Stimulated activated effector memory CD8-positive, alpha-beta T cell treated with anti-CD3 and anti-CD28 coated beads, Interleukin-12 subunit alpha, Interleukin-12 subunit beta, amount 100 ng/mL, for 72 hours (primary cell): ENCODE data around the gene ZNF775.
"Not testable (repeated sequence)": the region's sequence is repeated elsewhere in the genome, so short reads cannot be mapped to it uniquely, and the experiment has no call there.

Experiments used
- ATAC-seq: fragments of 150-1000 bp; cut with Tn5 transposase; 2 replicates; pipeline ENCODE4 v1.10.0; 2021
- DNase-seq, 2 donors: peaks; one replicate each; pipeline ENCODE4 v3.0.0; 2021 to 2022; ENCODE audit warnings: low spot score in 2 of 2
- H3K27ac Mint-ChIP-seq: one replicate; pipeline ENCODE4 v1.8.0; 2022; ENCODE audit warnings: mild to moderate bottlenecking, mixed read lengths
- H3K36me3 Mint-ChIP-seq: one replicate; pipeline ENCODE4 v1.8.0; 2022; ENCODE audit warnings: mild to moderate bottlenecking, mixed read lengths
- H3K4me1 Mint-ChIP-seq: one replicate; pipeline ENCODE4 v1.8.0; 2022; ENCODE audit warnings: mixed read lengths
- H3K4me3 Mint-ChIP-seq: one replicate; pipeline ENCODE4 v1.8.0; 2022; ENCODE audit warnings: mild to moderate bottlenecking, mixed read lengths
- H3K9me3 Mint-ChIP-seq: one replicate; pipeline ENCODE4 v1.8.0; 2022; ENCODE audit warnings: mixed read lengths

ZNF775 gene

GRCh38 chr7:150381096-150381495 is 2.0 kb downstream of the ZNF775 start:
- ATAC-seq (no peak), DNase-seq (no peak)
- no peaks in the 10 kb centered on the region for H3K9me3 Mint-ChIP-seq
- H3K36me3 Mint-ChIP-seq = peaks cover 4% of the 10 kb centered on the region
- H3K4me1 Mint-ChIP-seq = peaks cover 39% of the 10 kb centered on the region
- H3K27ac Mint-ChIP-seq = no peak overlapping the region
- H3K4me3 Mint-ChIP-seq = peak overlapping the region; percentile 85

- ATAC-seq = no peak
- Mint-ChIP-seq H3K4me1 (peaks cover 32% of the 10 kb centered on the region), H3K27ac (peak overlapping the region; percentile 54), H3K9me3 (no peaks in the 10 kb centered on the region), H3K36me3 (peaks cover 4% of the 10 kb centered on the region), H3K4me3 (no peak overlapping the region)
- DNase-seq = no peak
These were observed 2.6 kb downstream of the ZNF775 start for GRCh38 chr7:150381785-150382122.

GRCh38 chr7:150382123-150382843 is 3.2 kb downstream of the ZNF775 start:
- peaks cover 5% of the 10 kb centered on the region for H3K36me3 Mint-ChIP-seq
- DNase-seq = no peak
- peaks cover 32% of the 10 kb centered on the region for H3K4me1 Mint-ChIP-seq
- peak overlapping the region; percentile 54 for H3K27ac Mint-ChIP-seq
- no peak overlapping the region for H3K4me3 Mint-ChIP-seq
- no peaks in the 10 kb centered on the region for H3K9me3 Mint-ChIP-seq
- no peak for ATAC-seq

- Mint-ChIP-seq H3K4me3 (no peak overlapping the region), H3K27ac (no peak overlapping the region), H3K4me1 (peaks cover 27% of the 10 kb centered on the region), H3K36me3 (peaks cover 5% of the 10 kb centered on the region), H3K9me3 (no peaks in the 10 kb centered on the region)
- DNase-seq = no peak
- no peak for ATAC-seq
These were observed 3.7 kb downstream of the ZNF775 start for GRCh38 chr7:150382844-150383225.

GRCh38 chr7:150383710-150384397 is 4.7 kb downstream of the ZNF775 start:
- Mint-ChIP-seq H3K36me3 (peaks cover 5% of the 10 kb centered on the region), H3K9me3 (no peaks in the 10 kb centered on the region), H3K27ac (no peak overlapping the region), H3K4me3 (no peak overlapping the region), H3K4me1 (peaks cover 22% of the 10 kb centered on the region)
- no peak for DNase-seq
- ATAC-seq = no peak

GRCh38 chr7:150384406-150385301 is 5.5 kb downstream of the ZNF775 start:
- no peaks in the 10 kb centered on the region for H3K9me3 Mint-ChIP-seq
- no peak overlapping the region for H3K27ac Mint-ChIP-seq
- peaks cover 26% of the 10 kb centered on the region for H3K4me1 Mint-ChIP-seq
- DNase-seq (no peak), ATAC-seq (no peak)
- no peak overlapping the region for H3K4me3 Mint-ChIP-seq
- peaks cover 5% of the 10 kb centered on the region for H3K36me3 Mint-ChIP-seq

- DNase-seq (no peak), ATAC-seq (no peak)
- H3K9me3 Mint-ChIP-seq = no peaks in the 10 kb centered on the region
- no peak overlapping the region for H3K4me3 Mint-ChIP-seq
- peaks cover 20% of the 10 kb centered on the region for H3K4me1 Mint-ChIP-seq
- H3K27ac Mint-ChIP-seq = no peak overlapping the region
- H3K36me3 Mint-ChIP-seq = peaks cover 5% of the 10 kb centered on the region
These were observed 6.2 kb downstream of the ZNF775 start for GRCh38 chr7:150385302-150385723.

- not testable (repeated sequence) for H3K9me3 Mint-ChIP-seq, DNase-seq, H3K4me3 Mint-ChIP-seq, H3K36me3 Mint-ChIP-seq, ATAC-seq
- Mint-ChIP-seq H3K4me1 (peaks cover 17% of the 10 kb centered on the region), H3K27ac (peak overlapping the region; percentile 56)
These were observed 6.8 kb downstream of the ZNF775 start for GRCh38 chr7:150385884-150386283.

- no peak overlapping the region for H3K4me3 Mint-ChIP-seq
- H3K36me3 Mint-ChIP-seq = peaks cover 5% of the 10 kb centered on the region
- DNase-seq = no peak
- ATAC-seq = no peak
- H3K9me3 Mint-ChIP-seq = no peaks in the 10 kb centered on the region
- H3K27ac Mint-ChIP-seq = no peak overlapping the region
- H3K4me1 Mint-ChIP-seq = peaks cover 9% of the 10 kb centered on the region
These were observed 9.2 kb downstream of the ZNF775 start for GRCh38 chr7:150388306-150388705.

- Mint-ChIP-seq H3K36me3 (peaks cover 5% of the 10 kb centered on the region), H3K9me3 (no peaks in the 10 kb centered on the region), H3K27ac (peak overlapping the region; percentile 29), H3K4me1 (peaks cover 7% of the 10 kb centered on the region), H3K4me3 (no peak overlapping the region)
- DNase-seq (no peak), ATAC-seq (peak; percentile 19)
These were observed 9.8 kb downstream of the ZNF775 start for GRCh38 chr7:150388709-150389531.

GRCh38 chr7:150389532-150389816 is 10.3 kb downstream of the ZNF775 start:
- Mint-ChIP-seq H3K4me3 (no peak overlapping the region), H3K27ac (peak overlapping the region; percentile 29), H3K4me1 (peaks cover 7% of the 10 kb centered on the region), H3K36me3 (peaks cover 5% of the 10 kb centered on the region), H3K9me3 (no peaks in the 10 kb centered on the region)
- ATAC-seq = peak; percentile 75
- DNase-seq = no peak

GRCh38 chr7:150390205-150390604 is 11.1 kb downstream of the ZNF775 start:
- H3K4me3 Mint-ChIP-seq = no peak overlapping the region
- ATAC-seq (no peak), DNase-seq (no peak)
- no peaks in the 10 kb centered on the region for H3K9me3 Mint-ChIP-seq
- H3K36me3 Mint-ChIP-seq = peaks cover 5% of the 10 kb centered on the region
- H3K4me1 Mint-ChIP-seq = peaks cover 7% of the 10 kb centered on the region
- no peak overlapping the region for H3K27ac Mint-ChIP-seq

GRCh38 chr7:150393325-150393724 is 14.2 kb downstream of the ZNF775 start:
- ATAC-seq = no peak
- H3K36me3 Mint-ChIP-seq = no peaks in the 10 kb centered on the region

GRCh38 chr7:150396426-150396825 is 17.3 kb downstream of the ZNF775 start:
- no peaks in the 10 kb centered on the region for H3K9me3 Mint-ChIP-seq
- H3K4me1 Mint-ChIP-seq = peaks cover 17% of the 10 kb centered on the region
- no peak overlapping the region for H3K4me3 Mint-ChIP-seq
- H3K27ac Mint-ChIP-seq = no peak overlapping the region
- DNase-seq (no peak), ATAC-seq (no peak)
- no peaks in the 10 kb centered on the region for H3K36me3 Mint-ChIP-seq

More at GRCh38 chr7:150393325-150393724, 14.2 kb downstream of the ZNF775 start:
- H3K27ac Mint-ChIP-seq = no peak overlapping the region
- no peak for DNase-seq
- peaks cover 12% of the 10 kb centered on the region for H3K4me1 Mint-ChIP-seq
- H3K4me3 Mint-ChIP-seq = no peak overlapping the region
- H3K9me3 Mint-ChIP-seq = no peaks in the 10 kb centered on the region

GRCh38 chr7:150396851-150397260 is 17.7 kb downstream of the ZNF775 start:
- Mint-ChIP-seq H3K9me3 (no peaks in the 10 kb centered on the region), H3K36me3 (no peaks in the 10 kb centered on the region), H3K4me1 (peaks cover 20% of the 10 kb centered on the region), H3K4me3 (no peak overlapping the region), H3K27ac (no peak overlapping the region)
- ATAC-seq (no peak), DNase-seq (no peak)
